ENCODE data around the gene LRP5. TPM values are rescaled to one million over a fixed set of nuclear protein-coding genes. Genes with fewer than 3 reads are reported as not detected.

The LRP5 gene
- total RNA-seq, 1 experiment from 2014 or later, result 48.8 TPM

DNA sequence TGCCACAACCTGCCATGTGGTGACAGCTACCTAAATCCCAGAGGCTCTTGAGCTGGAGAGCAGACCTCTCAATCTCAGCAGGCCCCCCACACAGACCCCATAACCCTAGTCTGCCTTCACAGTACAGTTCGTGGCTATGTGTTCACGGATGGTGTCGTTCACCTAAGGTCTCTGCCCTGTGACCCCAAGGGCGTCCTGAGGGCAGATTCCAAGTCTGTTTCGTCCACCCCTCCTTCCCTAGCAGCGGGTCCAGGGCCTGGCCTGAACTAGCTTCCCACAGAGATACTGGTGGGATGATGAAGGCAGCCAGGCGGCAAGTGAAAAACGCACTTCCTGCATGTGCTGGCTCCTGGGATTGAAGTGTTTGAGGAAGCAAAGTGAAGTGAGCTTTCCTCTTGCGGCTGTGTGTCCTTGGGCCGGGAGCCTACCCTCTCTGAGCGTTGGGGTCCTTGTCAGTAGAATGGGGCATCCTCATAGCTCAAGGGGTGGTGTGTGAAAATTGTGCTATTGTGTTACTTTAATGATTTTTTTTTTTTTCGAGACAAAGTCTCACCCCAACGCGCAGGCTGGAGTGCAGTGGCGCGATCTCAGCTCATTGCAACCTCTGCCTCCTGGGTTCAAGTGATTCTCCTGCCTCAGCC is 70.1 kb downstream of the LRP5 start (continued):
- no peak for TF ChIP-seq RELA (CRISPR knock-in tag; IDR thresholded peaks at IDR 0.05; ENCODE audit: borderline replicate concordance)
- no peak for TF ChIP-seq ZNF423 (CRISPR knock-in tag; IDR thresholded peaks at IDR 0.05)

DNA sequence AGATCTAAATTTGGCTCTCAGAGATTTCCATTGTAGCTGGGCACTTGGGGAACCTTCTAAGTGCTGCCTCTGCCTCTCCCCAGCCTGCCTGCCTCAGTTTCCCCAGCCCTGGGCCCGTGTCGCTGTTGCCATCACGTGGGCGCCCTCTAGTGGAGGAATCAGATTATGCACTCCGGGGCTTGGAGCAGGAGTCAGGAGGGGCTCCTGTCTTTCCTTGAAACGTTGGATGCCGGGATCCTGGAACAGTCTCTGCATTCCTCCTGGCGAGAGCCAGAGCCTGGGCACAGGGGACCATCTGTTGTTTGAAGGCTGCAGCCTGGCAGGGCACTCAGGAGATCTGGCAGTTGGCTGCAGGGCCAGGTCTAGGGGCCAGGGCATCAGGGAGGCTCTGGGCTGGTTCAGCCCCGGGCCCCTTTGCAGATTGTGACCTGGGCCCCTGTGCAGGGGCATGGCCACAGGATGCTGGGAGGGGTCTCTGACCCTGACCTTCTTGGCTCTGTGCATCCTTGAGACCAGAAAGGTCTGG is 71.6 kb downstream of the LRP5 start:
- CTCF ChIA-PET, result interaction anchor here (0.8 to 2.0 kb wide), 3 partner anchors 59 to 126 kb away, joined by 3 to 10 read pairs (median 6); no protein-coding TSS in a partner anchor
- no peaks in the 10 kb centered on the region for H3K27me3 Mint-ChIP-seq (ENCODE audit: low read depth)
- H3K36me3 Mint-ChIP-seq, result peaks cover 18% of the 10 kb centered on the region
- no peaks in the 10 kb centered on the region for H3K9me3 Mint-ChIP-seq
- POLR2A ChIA-PET, result no interaction called here
- DNase-seq (ENCODE audit: low spot score), result peak; percentile 92
- peaks cover 5% of the 10 kb centered on the region for H3K4me1 Mint-ChIP-seq
- ATAC-seq, result peak; percentile 67
- H3K27ac Mint-ChIP-seq, result no peak overlapping the region
- H3K4me3 Mint-ChIP-seq, result no peak overlapping the region
- TF ChIP-seq, protein P1, sequence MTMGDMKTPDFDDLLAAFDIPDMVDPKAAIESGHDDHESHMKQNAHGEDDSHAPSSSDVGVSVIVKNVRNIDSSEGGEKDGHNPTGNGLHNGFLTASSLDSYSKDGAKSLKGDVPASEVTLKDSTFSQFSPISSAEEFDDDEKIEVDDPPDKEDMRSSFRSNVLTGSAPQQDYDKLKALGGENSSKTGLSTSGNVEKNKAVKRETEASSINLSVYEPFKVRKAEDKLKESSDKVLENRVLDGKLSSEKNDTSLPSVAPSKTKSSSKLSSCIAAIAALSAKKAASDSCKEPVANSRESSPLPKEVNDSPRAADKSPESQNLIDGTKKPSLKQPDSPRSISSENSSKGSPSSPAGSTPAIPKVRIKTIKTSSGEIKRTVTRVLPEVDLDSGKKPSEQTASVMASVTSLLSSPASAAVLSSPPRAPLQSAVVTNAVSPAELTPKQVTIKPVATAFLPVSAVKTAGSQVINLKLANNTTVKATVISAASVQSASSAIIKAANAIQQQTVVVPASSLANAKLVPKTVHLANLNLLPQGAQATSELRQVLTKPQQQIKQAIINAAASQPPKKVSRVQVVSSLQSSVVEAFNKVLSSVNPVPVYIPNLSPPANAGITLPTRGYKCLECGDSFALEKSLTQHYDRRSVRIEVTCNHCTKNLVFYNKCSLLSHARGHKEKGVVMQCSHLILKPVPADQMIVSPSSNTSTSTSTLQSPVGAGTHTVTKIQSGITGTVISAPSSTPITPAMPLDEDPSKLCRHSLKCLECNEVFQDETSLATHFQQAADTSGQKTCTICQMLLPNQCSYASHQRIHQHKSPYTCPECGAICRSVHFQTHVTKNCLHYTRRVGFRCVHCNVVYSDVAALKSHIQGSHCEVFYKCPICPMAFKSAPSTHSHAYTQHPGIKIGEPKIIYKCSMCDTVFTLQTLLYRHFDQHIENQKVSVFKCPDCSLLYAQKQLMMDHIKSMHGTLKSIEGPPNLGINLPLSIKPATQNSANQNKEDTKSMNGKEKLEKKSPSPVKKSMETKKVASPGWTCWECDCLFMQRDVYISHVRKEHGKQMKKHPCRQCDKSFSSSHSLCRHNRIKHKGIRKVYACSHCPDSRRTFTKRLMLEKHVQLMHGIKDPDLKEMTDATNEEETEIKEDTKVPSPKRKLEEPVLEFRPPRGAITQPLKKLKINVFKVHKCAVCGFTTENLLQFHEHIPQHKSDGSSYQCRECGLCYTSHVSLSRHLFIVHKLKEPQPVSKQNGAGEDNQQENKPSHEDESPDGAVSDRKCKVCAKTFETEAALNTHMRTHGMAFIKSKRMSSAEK (CRISPR knock-in tag; IDR thresholded peaks at IDR 0.05; ENCODE audit: borderline replicate concordance), result peak; percentile 95
- TF ChIP-seq, protein P2, sequence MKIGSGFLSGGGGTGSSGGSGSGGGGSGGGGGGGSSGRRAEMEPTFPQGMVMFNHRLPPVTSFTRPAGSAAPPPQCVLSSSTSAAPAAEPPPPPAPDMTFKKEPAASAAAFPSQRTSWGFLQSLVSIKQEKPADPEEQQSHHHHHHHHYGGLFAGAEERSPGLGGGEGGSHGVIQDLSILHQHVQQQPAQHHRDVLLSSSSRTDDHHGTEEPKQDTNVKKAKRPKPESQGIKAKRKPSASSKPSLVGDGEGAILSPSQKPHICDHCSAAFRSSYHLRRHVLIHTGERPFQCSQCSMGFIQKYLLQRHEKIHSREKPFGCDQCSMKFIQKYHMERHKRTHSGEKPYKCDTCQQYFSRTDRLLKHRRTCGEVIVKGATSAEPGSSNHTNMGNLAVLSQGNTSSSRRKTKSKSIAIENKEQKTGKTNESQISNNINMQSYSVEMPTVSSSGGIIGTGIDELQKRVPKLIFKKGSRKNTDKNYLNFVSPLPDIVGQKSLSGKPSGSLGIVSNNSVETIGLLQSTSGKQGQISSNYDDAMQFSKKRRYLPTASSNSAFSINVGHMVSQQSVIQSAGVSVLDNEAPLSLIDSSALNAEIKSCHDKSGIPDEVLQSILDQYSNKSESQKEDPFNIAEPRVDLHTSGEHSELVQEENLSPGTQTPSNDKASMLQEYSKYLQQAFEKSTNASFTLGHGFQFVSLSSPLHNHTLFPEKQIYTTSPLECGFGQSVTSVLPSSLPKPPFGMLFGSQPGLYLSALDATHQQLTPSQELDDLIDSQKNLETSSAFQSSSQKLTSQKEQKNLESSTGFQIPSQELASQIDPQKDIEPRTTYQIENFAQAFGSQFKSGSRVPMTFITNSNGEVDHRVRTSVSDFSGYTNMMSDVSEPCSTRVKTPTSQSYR (CRISPR knock-in tag; IDR thresholded peaks at IDR 0.05), result no peak
- TF ChIP-seq, protein P3, sequence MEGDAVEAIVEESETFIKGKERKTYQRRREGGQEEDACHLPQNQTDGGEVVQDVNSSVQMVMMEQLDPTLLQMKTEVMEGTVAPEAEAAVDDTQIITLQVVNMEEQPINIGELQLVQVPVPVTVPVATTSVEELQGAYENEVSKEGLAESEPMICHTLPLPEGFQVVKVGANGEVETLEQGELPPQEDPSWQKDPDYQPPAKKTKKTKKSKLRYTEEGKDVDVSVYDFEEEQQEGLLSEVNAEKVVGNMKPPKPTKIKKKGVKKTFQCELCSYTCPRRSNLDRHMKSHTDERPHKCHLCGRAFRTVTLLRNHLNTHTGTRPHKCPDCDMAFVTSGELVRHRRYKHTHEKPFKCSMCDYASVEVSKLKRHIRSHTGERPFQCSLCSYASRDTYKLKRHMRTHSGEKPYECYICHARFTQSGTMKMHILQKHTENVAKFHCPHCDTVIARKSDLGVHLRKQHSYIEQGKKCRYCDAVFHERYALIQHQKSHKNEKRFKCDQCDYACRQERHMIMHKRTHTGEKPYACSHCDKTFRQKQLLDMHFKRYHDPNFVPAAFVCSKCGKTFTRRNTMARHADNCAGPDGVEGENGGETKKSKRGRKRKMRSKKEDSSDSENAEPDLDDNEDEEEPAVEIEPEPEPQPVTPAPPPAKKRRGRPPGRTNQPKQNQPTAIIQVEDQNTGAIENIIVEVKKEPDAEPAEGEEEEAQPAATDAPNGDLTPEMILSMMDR (IDR thresholded peaks at IDR 0.05), result peak; percentile 97

DNA sequence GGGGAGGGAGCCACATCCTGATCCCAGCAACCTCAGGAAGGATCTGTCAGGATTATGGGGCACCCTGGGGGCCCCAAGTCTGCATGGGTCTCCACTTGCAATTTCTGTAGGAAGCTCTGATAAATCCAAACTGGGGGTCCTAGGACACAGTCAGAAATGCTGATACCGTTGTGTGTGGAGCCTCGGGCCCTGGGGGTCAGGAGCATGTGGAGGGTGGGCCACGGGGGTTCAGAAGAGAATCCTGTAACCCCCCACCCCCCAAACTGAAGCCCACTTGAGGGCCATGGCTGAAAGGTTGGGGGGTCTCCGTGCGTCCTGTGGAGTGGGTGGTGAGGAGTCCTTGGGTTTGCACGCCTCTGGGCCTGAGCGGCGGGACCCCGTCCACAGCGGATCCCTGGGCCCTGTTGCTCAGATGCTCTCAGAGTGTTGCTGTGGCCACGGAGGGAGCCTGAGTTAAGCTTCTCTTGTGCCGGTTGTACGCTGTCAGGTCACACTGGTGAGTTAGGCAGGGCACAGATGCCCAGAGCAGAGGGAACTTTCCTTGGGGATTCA is 72.2 kb downstream of the LRP5 start:
- DNase-seq (ENCODE audit: low spot score) (no peak), ATAC-seq (no peak)
- ChIA-PET POLR2A (no interaction called here), CTCF (interaction anchor here (0.5 to 1.7 kb wide), 3 partner anchors 59 to 1510 kb away, joined by 3 to 5 read pairs (median 5); no protein-coding TSS in a partner anchor)
- Mint-ChIP-seq H3K27ac (no peak overlapping the region), H3K36me3 (peaks cover 18% of the 10 kb centered on the region), H3K27me3 (ENCODE audit: low read depth) (no peaks in the 10 kb centered on the region), H3K4me1 (peaks cover 5% of the 10 kb centered on the region), H3K9me3 (no peaks in the 10 kb centered on the region), H3K4me3 (no peak overlapping the region)
- TF ChIP-seq MYBL2 (CRISPR knock-in tag; IDR thresholded peaks at IDR 0.05) (no peak), PRRX2 (CRISPR knock-in tag; IDR thresholded peaks at IDR 0.05) (no peak), NR1H2 (CRISPR knock-in tag; IDR thresholded peaks at IDR 0.05) (no peak), NFYB (CRISPR knock-in tag; conservative IDR thresholded peaks at IDR 0.05; ENCODE audit: low read depth) (no peak), TEAD1 (CRISPR knock-in tag; IDR thresholded peaks at IDR 0.05) (no peak), FOXJ3 (CRISPR knock-in tag; IDR thresholded peaks at IDR 0.05; ENCODE audit: borderline replicate concordance) (no peak), ZNF671 (CRISPR knock-in tag; IDR thresholded peaks at IDR 0.05) (no peak), CREB1 (CRISPR knock-in tag; IDR thresholded peaks at IDR 0.05) (no peak), JAZF1 (CRISPR knock-in tag; IDR thresholded peaks at IDR 0.05) (no peak)
- TF ChIP-seq, protein P4, sequence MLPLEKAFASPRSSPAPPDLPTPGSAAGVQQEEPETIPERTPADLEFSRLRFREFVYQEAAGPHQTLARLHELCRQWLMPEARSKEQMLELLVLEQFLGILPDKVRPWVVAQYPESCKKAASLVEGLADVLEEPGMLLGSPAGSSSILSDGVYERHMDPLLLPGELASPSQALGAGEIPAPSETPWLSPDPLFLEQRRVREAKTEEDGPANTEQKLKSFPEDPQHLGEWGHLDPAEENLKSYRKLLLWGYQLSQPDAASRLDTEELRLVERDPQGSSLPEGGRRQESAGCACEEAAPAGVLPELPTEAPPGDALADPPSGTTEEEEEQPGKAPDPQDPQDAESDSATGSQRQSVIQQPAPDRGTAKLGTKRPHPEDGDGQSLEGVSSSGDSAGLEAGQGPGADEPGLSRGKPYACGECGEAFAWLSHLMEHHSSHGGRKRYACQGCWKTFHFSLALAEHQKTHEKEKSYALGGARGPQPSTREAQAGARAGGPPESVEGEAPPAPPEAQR (CRISPR knock-in tag; IDR thresholded peaks at IDR 0.05), result no peak
- TF ChIP-seq, protein P5, sequence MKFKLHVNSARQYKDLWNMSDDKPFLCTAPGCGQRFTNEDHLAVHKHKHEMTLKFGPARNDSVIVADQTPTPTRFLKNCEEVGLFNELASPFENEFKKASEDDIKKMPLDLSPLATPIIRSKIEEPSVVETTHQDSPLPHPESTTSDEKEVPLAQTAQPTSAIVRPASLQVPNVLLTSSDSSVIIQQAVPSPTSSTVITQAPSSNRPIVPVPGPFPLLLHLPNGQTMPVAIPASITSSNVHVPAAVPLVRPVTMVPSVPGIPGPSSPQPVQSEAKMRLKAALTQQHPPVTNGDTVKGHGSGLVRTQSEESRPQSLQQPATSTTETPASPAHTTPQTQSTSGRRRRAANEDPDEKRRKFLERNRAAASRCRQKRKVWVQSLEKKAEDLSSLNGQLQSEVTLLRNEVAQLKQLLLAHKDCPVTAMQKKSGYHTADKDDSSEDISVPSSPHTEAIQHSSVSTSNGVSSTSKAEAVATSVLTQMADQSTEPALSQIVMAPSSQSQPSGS (CRISPR knock-in tag; IDR thresholded peaks at IDR 0.05; ENCODE audit: borderline replicate concordance, low read depth), result no peak
- TF ChIP-seq, protein P6, sequence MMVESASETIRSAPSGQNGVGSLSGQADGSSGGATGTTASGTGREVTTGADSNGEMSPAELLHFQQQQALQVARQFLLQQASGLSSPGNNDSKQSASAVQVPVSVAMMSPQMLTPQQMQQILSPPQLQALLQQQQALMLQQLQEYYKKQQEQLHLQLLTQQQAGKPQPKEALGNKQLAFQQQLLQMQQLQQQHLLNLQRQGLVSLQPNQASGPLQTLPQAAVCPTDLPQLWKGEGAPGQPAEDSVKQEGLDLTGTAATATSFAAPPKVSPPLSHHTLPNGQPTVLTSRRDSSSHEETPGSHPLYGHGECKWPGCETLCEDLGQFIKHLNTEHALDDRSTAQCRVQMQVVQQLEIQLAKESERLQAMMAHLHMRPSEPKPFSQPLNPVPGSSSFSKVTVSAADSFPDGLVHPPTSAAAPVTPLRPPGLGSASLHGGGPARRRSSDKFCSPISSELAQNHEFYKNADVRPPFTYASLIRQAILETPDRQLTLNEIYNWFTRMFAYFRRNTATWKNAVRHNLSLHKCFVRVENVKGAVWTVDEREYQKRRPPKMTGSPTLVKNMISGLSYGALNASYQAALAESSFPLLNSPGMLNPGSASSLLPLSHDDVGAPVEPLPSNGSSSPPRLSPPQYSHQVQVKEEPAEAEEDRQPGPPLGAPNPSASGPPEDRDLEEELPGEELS (CRISPR knock-in tag; IDR thresholded peaks at IDR 0.05), result no peak
- TF ChIP-seq, protein P7, sequence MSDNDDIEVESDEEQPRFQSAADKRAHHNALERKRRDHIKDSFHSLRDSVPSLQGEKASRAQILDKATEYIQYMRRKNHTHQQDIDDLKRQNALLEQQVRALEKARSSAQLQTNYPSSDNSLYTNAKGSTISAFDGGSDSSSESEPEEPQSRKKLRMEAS (CRISPR knock-in tag; IDR thresholded peaks at IDR 0.05), result no peak

Data from WTC11 (cell line).